GM12891 (cell line): ENCODE data around the gene HSPA1B.

Source experiments
- PAX5 ChIP-seq: IDR thresholded peaks from 2 replicates; pipeline ENCODE4 v1.6.1; 2011; ENCODE audit warnings: low read length, moderate library complexity, mild to moderate bottlenecking; ENCODE audit not compliant: insufficient read depth, severe bottlenecking
- POLR2A ChIP-seq: IDR thresholded peaks from 2 replicates; pipeline ENCODE4 v1.6.1; 2011; ENCODE audit warnings: low read depth, low read length, control low read depth
- POLR2AphosphoS5 ChIP-seq: IDR thresholded peaks from 2 replicates; pipeline ENCODE4 v1.6.1; 2011; ENCODE audit warnings: low read depth, low read length, control low read depth
- POU2F2 ChIP-seq: IDR thresholded peaks from 2 replicates; pipeline ENCODE4 v1.6.1; 2011; ENCODE audit warnings: low read depth, mild to moderate bottlenecking, control low read depth, low read length, moderate library complexity
- SPI1 ChIP-seq: IDR thresholded peaks from 2 replicates; pipeline ENCODE4 v1.6.1; 2011; ENCODE audit warnings: low read depth, low read length, control low read depth
- TAF1 ChIP-seq: IDR thresholded peaks from 2 replicates; pipeline ENCODE4 v1.6.1; 2011; ENCODE audit warnings: low read depth, low read length, control low read depth

- no peak; the same call in 1 of the 2 replicates for TF ChIP-seq POLR2AphosphoS5
- 0 out of 2 replicates have a peak, but pooled peaks have one; percentile 10 for TF ChIP-seq POLR2A
- no peak for TF ChIP-seq TAF1
- TF ChIP-seq PAX5: no peak
- TF ChIP-seq SPI1: no peak
- no peak for TF ChIP-seq POU2F2
Observed at GRCh38 chr6:31844507-31844906, 17.0 kb downstream of the HSPA1B start.
